HG03565 (cell line): ENCODE data around the gene KCNQ1.

ENCODE experiments used
- ATAC-seq: cut with Tn5 transposase; IDR thresholded peaks from one replicate; pipeline ENCODE4 v1.9.1; 2021; ENCODE audit warnings: mild to moderate bottlenecking, moderate library complexity; ENCODE audit not compliant: unreplicated experiment

Gene KCNQ1

GRCh38 chr11:2661173-2662023 lies 216.6 kb downstream of the KCNQ1 start:
- no peak for ATAC-seq

- no peak for ATAC-seq
Observed at GRCh38 chr11:2662024-2662312, 217.2 kb downstream of the KCNQ1 start.

- ATAC-seq = no peak
Observed at GRCh38 chr11:2662430-2663299, 217.9 kb downstream of the KCNQ1 start.

GRCh38 chr11:2663506-2663905 lies 218.7 kb downstream of the KCNQ1 start:
- ATAC-seq = no peak

GRCh38 chr11:2663915-2664314 lies 219.1 kb downstream of the KCNQ1 start:
- no peak for ATAC-seq

GRCh38 chr11:2664376-2664775 lies 219.6 kb downstream of the KCNQ1 start:
- no peak for ATAC-seq

GRCh38 chr11:2664791-2665525 lies 220.2 kb downstream of the KCNQ1 start:
- ATAC-seq = no peak

- ATAC-seq = no peak
Observed at GRCh38 chr11:2665526-2666400, 221.0 kb downstream of the KCNQ1 start.

- ATAC-seq = no peak
Observed at GRCh38 chr11:2666401-2666741, 221.6 kb downstream of the KCNQ1 start.

- no peak for ATAC-seq
Observed at GRCh38 chr11:2666828-2667570, 222.2 kb downstream of the KCNQ1 start.

GRCh38 chr11:2667940-2668339 lies 223.1 kb downstream of the KCNQ1 start:
- ATAC-seq = no peak

GRCh38 chr11:2668876-2669275 lies 224.1 kb downstream of the KCNQ1 start:
- no peak for ATAC-seq

GRCh38 chr11:2669634-2670469 lies 225.0 kb downstream of the KCNQ1 start:
- ATAC-seq = no peak

GRCh38 chr11:2670541-2671100 lies 225.8 kb downstream of the KCNQ1 start:
- no peak for ATAC-seq

GRCh38 chr11:2671748-2672147 lies 226.9 kb downstream of the KCNQ1 start:
- ATAC-seq = no peak

GRCh38 chr11:2672553-2673249 lies 227.9 kb downstream of the KCNQ1 start:
- no peak for ATAC-seq

- no peak for ATAC-seq
Observed at GRCh38 chr11:2673250-2673610, 228.4 kb downstream of the KCNQ1 start.

GRCh38 chr11:2673871-2674471 lies 229.2 kb downstream of the KCNQ1 start:
- no peak for ATAC-seq
